Activated CD4-positive, alpha-beta T cell treated with anti-CD3 and anti-CD28 coated beads for 36 hours (primary cell): ENCODE data around the gene SMIM35. TPM values are rescaled to one million over a fixed set of nuclear protein-coding genes. Genes with fewer than 3 reads are reported as not detected.

Source experiments
- ATAC-seq: fragments of 200-7000 bp; cut with Tn5 transposase; one replicate; pipeline ENCODE4 v1.10.0; 2021; ENCODE audit warnings: mild to moderate bottlenecking, moderate library complexity
- CTCF ChIA-PET: fragments of 350-600 bp; sonication (Branson Sonifier 250); formaldehyde crosslinking; loops from one replicate; lab custom pipeline; 2021; ENCODE audit warnings: antibody characterized with exemption; lab: Charles Lee
- POLR2A ChIA-PET: fragments of 350-600 bp; sonication (Branson Sonifier 250); formaldehyde crosslinking; loops from one replicate; lab custom pipeline; 2021; ENCODE audit warnings: antibody characterized with exemption, inconsistent platforms; lab: Charles Lee
- DNase-seq: peaks from one replicate; pipeline ENCODE4 v3.0.0-alpha.2; 2020
- H3K27ac Mint-ChIP-seq: one replicate; pipeline ENCODE4 v1.8.0; 2021; ENCODE audit warnings: mixed read lengths
- H3K27me3 Mint-ChIP-seq: one replicate; pipeline ENCODE4 v1.8.0; 2021; ENCODE audit warnings: mixed read lengths
- H3K36me3 Mint-ChIP-seq: one replicate; pipeline ENCODE4 v1.8.0; 2021; ENCODE audit warnings: low read depth, mixed read lengths
- H3K4me1 Mint-ChIP-seq: one replicate; pipeline ENCODE4 v1.8.0; 2021; ENCODE audit warnings: mixed read lengths
- H3K4me3 Mint-ChIP-seq: one replicate; pipeline ENCODE4 v1.8.0; 2021; ENCODE audit warnings: mild to moderate bottlenecking, moderate library complexity, mixed read lengths
- H3K9me3 Mint-ChIP-seq: one replicate; pipeline ENCODE4 v1.8.0; 2021; ENCODE audit warnings: low read depth, mixed read lengths
- intact Hi-C, 2 experiments: fragments of 100-400 bp; cut with DNase I in 1 of 2; cut with micrococcal nuclease in 1 of 2; formaldehyde crosslinking; loops; one replicate each; pipeline versions ENCODE4 v1.14.2 to v1.15.1; 2022 to 2024; cut with DNase I, micrococcal nuclease
- total RNA-seq, 2 experiments: library from RNA; stranded (reverse); gene quantifications; one replicate each; pipeline ENCODE4 v1.2.3, GENCODE V29; 2021

Gene SMIM35
- total RNA-seq, 2 experiments from 2014 or later, result 0.09 TPM; not detected in 1

- intact Hi-C loops, result loop anchor here in 1 of 2 experiments (10.0 kb wide), 1 partner anchor 299 kb away; the partner anchor contains the start of gene CD3E
- POLR2A ChIA-PET, result no interaction called here
Observed at GRCh38 chr11:118006153-118006534, 80.6 kb downstream of the SMIM35 start.

DNA sequence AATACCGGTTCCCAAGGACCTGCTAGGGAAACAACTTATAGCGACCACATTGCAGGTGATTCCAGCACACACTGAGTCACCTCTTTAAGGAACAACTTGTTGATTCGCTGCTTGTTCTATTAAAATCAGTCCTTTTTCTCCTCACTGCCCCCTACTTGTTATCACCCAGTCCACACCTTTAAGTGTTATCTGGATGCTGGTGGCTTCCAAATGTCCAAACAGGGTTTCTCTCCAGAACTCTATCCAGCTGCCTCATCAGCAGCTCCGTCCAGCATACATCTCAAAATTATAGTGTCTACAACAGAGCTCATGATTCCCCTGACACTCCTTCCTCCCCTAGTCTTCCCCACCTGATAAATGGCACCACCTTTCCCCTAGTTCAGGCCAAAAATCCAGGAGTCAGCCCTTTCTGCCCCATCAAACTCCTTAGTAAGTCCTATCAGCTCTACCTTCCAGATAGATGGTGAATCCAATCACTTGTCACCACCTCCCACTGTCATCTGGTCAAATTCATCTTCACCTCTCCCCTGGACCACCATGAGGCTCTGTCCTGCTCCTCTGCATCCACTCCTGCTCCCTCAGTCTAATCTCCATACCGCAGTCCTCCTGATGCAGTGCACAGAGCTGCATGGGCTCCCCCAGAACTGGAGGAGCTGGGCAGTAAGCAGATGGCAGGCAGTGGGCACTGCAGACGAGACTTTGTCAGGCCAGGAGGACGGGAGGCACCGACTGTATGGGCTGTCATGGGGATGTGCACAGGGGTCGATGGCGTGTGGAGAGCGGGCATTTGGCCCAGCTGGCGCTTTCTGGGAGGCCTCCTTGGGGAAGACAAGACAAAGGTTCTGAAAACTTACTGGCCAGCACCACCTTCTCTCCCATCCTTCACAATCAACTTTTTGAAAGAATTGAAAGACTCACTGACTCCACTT is 81.3 kb downstream of the SMIM35 start:
- H3K9me3 Mint-ChIP-seq, result peaks cover 9% of the 10 kb centered on the region
- no peak overlapping the region for H3K4me3 Mint-ChIP-seq
- peaks cover 25% of the 10 kb centered on the region for H3K36me3 Mint-ChIP-seq
- DNase-seq (no peak), ATAC-seq (no peak)
- ChIA-PET POLR2A (interaction anchor here (0.6 to 1.1 kb wide), 3 partner anchors 9 to 21 kb away, joined by 3 to 5 read pairs (median 5); partner anchors contain the start of gene IL10RA), CTCF (interaction anchor here (0.6 to 1.6 kb wide), 4 partner anchors 16 to 54 kb away, joined by 3 to 6 read pairs (median 4); no protein-coding TSS in a partner anchor)
- intact Hi-C loops, result loop anchor here in 1 of 2 experiments (10.0 kb wide), 1 partner anchor 299 kb away; the partner anchor contains the start of gene CD3E
- H3K4me1 Mint-ChIP-seq, result peaks cover 95% of the 10 kb centered on the region
- no peaks in the 10 kb centered on the region for H3K27me3 Mint-ChIP-seq
- H3K27ac Mint-ChIP-seq, result peak overlapping the region; percentile 97

More at GRCh38 chr11:118006153-118006534, 80.6 kb downstream of the SMIM35 start:
- Mint-ChIP-seq H3K4me1 (peaks cover 90% of the 10 kb centered on the region), H3K4me3 (no peak overlapping the region), H3K27me3 (no peaks in the 10 kb centered on the region), H3K36me3 (peaks cover 21% of the 10 kb centered on the region), H3K9me3 (peaks cover 9% of the 10 kb centered on the region), H3K27ac (no peak overlapping the region)
- CTCF ChIA-PET, result interaction anchor here (0.6 to 1.4 kb wide), 2 partner anchors 15 to 23 kb away, joined by 3 read pairs; no protein-coding TSS in a partner anchor
- DNase-seq, result no peak
- ATAC-seq, result no peak

- Mint-ChIP-seq H3K27ac (peak overlapping the region; percentile 97), H3K4me3 (no peak overlapping the region)
- no peak for DNase-seq
Observed at GRCh38 chr11:118004543-118005223, 82.1 kb downstream of the SMIM35 start.

GRCh38 chr11:118003456-118003855 is 83.3 kb downstream of the SMIM35 start:
- H3K27ac Mint-ChIP-seq, result peak overlapping the region; percentile 97
- H3K36me3 Mint-ChIP-seq, result peaks cover 46% of the 10 kb centered on the region
- intact Hi-C loops, result loop anchor here (2.0 to 10.0 kb wide), 8 partner anchors 53 to 771 kb away; partner anchors contain the start of genes ARCN1 (in 1 of the 2), CD3E (in 1 of the 2), PCSK7 (in 1 of the 2) and RNF214 (in 1 of the 2)
- H3K4me1 Mint-ChIP-seq, result peaks cover 94% of the 10 kb centered on the region
- DNase-seq (no peak), ATAC-seq (no peak)
- ChIA-PET POLR2A (interaction anchor here (0.6 to 4.1 kb wide), 8 partner anchors 12 to 229 kb away, joined by 3 to 78 read pairs (median 4); partner anchors contain the start of gene IL10RA), CTCF (interaction anchor here (0.6 to 9.4 kb wide), 11 partner anchors 13 to 509 kb away, joined by 3 to 69 read pairs (median 5); partner anchors contain the start of gene IL10RA)
- H3K9me3 Mint-ChIP-seq, result peaks cover 9% of the 10 kb centered on the region
- H3K4me3 Mint-ChIP-seq, result peak overlapping the region; percentile 27
- no peaks in the 10 kb centered on the region for H3K27me3 Mint-ChIP-seq

More at GRCh38 chr11:118004543-118005223, 82.1 kb downstream of the SMIM35 start:
- ChIA-PET CTCF (interaction anchor here (0.7 to 1.6 kb wide), 5 partner anchors 16 to 53 kb away, joined by 3 to 6 read pairs (median 4); no protein-coding TSS in a partner anchor), POLR2A (interaction anchor here (0.6 to 1.1 kb wide), 3 partner anchors 8 to 20 kb away, joined by 3 to 5 read pairs (median 5); partner anchors contain the start of gene IL10RA)
- H3K9me3 Mint-ChIP-seq, result peaks cover 9% of the 10 kb centered on the region
- intact Hi-C loops, result loop anchor here (5.0 to 10.0 kb wide), 5 partner anchors 187 to 772 kb away; partner anchors contain the start of genes ARCN1 (in 1 of the 2), CD3E (in 1 of the 2), PCSK7 (in 1 of the 2) and RNF214 (in 1 of the 2)
- H3K4me1 Mint-ChIP-seq, result peaks cover 98% of the 10 kb centered on the region
- H3K27me3 Mint-ChIP-seq, result no peaks in the 10 kb centered on the region
- ATAC-seq, result no peak
- peaks cover 33% of the 10 kb centered on the region for H3K36me3 Mint-ChIP-seq

DNA sequence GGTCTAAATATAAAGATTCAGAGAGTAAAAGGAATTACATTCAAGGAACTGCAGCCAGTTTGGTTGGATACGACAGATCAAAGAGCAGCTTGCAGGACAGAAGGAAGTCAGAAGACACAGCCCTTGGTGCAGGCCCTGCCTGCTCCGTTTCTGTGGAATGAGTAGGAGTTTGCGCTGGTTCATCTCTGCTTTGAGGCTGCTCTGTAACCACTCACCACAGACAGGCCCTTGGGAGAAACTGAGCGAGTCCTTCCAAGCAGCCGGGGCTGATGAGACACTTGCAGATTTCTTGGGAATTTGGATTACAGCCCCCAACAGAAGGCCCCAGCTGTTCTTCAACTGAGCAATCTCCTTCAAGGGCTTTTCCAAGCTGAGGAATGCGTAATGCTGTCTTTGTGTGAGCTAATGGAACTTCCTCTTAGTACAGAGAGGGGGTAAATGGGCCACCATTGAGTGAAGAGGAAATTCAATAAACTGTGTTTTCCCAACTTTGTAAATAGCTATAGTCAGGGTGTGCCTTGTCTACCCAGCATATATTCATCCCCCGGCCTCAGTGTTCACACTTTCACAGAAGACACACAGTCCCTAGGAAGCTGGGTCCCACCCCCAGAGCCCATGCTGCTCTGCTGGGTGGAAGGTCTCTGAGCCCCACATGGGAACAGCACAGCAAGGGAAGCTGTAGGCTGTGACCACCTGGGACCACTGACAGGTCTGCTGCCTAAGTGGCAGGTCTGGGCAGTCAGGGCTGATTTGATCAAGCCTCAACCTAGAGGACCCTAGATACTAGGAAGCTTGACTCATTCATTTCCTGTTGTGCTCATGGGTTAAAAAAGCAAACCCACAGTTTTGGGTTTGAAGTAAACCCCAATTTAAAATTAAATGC is 84.0 kb downstream of the SMIM35 start:
- Mint-ChIP-seq H3K27ac (peak overlapping the region; percentile 97), H3K9me3 (peaks cover 9% of the 10 kb centered on the region), H3K4me1 (peaks cover 94% of the 10 kb centered on the region), H3K27me3 (no peaks in the 10 kb centered on the region), H3K4me3 (peak overlapping the region; percentile 38), H3K36me3 (peaks cover 52% of the 10 kb centered on the region)
- POLR2A ChIA-PET, result interaction anchor here (0.6 to 4.1 kb wide), 13 partner anchors 10 to 230 kb away, joined by 3 to 78 read pairs (median 3); partner anchors contain the start of gene IL10RA
- peak; percentile 85 for DNase-seq
- intact Hi-C loops, result loop anchor here (1.0 to 10.0 kb wide), 12 partner anchors 15 to 770 kb away; partner anchors contain the start of genes ARCN1 (in 1 of the 2), CD3E (in 1 of the 2), PCSK7 (in 1 of the 2) and RNF214 (in 1 of the 2)
- CTCF ChIA-PET, result interaction anchor here (0.6 to 9.4 kb wide), 15 partner anchors 13 to 307 kb away, joined by 3 to 69 read pairs (median 5); partner anchors contain the start of gene IL10RA
- peak; percentile 67 for ATAC-seq

DNA sequence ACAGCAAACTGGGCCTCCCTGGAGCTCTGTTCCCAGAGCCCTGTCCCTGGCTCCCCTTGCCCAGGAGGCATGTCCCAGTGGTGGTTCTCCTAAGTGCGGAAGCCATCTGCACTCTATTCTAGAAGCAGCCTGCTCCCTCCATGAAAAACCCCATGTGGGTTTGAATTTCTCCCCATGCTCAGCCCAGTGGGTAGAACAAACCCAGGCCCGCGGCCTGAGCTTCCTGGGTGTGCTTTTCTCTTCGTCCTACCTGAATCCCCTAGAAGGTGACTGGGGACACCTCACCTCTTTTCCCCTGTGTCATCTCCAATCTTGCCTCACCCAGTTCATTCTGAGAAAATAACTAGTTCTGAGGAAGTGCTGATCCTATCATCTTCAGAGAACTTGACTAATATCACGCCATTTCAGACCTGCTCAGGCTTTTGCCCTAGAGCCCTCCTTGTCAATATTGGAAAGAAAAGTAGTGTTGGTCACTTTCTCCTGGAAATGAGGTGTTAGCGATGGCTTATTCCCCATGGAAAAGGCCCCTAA is 84.7 kb downstream of the SMIM35 start:
- H3K27ac Mint-ChIP-seq, result peak overlapping the region; percentile 97
- ChIA-PET CTCF (interaction anchor here (0.7 to 9.4 kb wide), 14 partner anchors 15 to 287 kb away, joined by 3 to 69 read pairs (median 4); partner anchors contain the start of gene IL10RA), POLR2A (interaction anchor here (0.6 to 4.1 kb wide), 14 partner anchors 9 to 187 kb away, joined by 3 to 78 read pairs (median 4); partner anchors contain the start of gene IL10RA)
- ATAC-seq, result peak; percentile 66
- H3K9me3 Mint-ChIP-seq, result peaks cover 13% of the 10 kb centered on the region
- H3K4me3 Mint-ChIP-seq, result peak overlapping the region; percentile 38
- peak; percentile 79 for DNase-seq
- no peaks in the 10 kb centered on the region for H3K27me3 Mint-ChIP-seq
- H3K36me3 Mint-ChIP-seq, result peaks cover 59% of the 10 kb centered on the region
- intact Hi-C loops, result loop anchor here (1.0 to 10.0 kb wide), 12 partner anchors 15 to 770 kb away; partner anchors contain the start of genes ARCN1 (in 1 of the 2), CD3E (in 1 of the 2), PCSK7 (in 1 of the 2) and RNF214 (in 1 of the 2)
- peaks cover 94% of the 10 kb centered on the region for H3K4me1 Mint-ChIP-seq

DNA sequence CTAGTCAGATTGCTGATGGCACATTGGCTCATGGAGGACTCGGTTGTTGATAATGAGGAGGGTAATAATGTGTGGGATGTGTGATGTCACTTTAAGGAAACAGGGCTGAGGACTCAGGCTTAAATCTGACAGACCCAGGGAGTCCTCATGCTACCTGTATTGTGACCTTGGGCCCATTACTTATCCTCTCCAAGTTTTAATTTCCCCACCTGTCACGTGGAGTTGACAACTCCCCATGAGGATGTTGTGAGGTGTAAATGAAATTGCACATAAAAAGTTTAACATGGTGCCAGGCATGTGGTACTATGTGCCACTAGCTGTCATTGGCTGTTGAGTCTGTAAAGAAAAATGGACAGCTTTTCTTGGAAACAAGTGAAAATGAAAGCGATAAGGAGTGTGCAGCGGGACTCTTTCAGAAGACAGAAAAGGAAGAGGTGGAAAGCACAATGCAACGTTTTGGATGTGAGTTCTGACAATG is 85.2 kb downstream of the SMIM35 start:
- ChIA-PET CTCF (interaction anchor here (0.7 to 9.4 kb wide), 11 partner anchors 15 to 194 kb away, joined by 3 to 69 read pairs (median 4); partner anchors contain the start of gene IL10RA), POLR2A (interaction anchor here (0.5 to 4.1 kb wide), 15 partner anchors 10 to 288 kb away, joined by 3 to 78 read pairs (median 5); partner anchors contain the start of gene IL10RA)
- Mint-ChIP-seq H3K9me3 (peaks cover 13% of the 10 kb centered on the region), H3K27ac (peak overlapping the region; percentile 97), H3K4me3 (peak overlapping the region; percentile 38), H3K27me3 (no peaks in the 10 kb centered on the region), H3K4me1 (peaks cover 94% of the 10 kb centered on the region), H3K36me3 (peaks cover 65% of the 10 kb centered on the region)
- ATAC-seq (peak; percentile 37), DNase-seq (peak; percentile 52)
- intact Hi-C loops, result loop anchor here (5.0 to 10.0 kb wide), 5 partner anchors 184 to 769 kb away; partner anchors contain the start of genes ARCN1 (in 1 of the 2), CD3E (in 1 of the 2), PCSK7 (in 1 of the 2) and RNF214 (in 1 of the 2)

DNA sequence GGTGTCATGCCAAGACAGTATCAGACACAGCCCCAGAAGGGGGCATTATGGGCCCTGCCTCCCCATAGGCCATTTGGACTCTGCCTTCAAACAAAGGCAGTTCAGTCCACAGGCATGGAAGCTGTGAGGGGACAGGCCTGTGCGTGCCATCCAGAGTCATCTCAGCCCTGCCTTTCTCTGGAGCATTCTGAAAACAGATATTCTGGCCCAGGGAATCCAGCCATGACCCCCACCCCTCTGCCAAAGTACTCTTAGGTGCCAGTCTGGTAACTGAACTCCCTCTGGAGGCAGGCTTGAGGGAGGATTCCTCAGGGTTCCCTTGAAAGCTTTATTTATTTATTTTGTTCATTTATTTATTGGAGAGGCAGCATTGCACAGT is 85.9 kb downstream of the SMIM35 start:
- ChIA-PET CTCF (interaction anchor here (0.7 to 9.4 kb wide), 11 partner anchors 14 to 198 kb away, joined by 3 to 69 read pairs (median 4); partner anchors contain the start of gene IL10RA), POLR2A (interaction anchor here (3.1 to 4.1 kb wide), 2 partner anchors 14 to 51 kb away, joined by 32 to 78 read pairs; partner anchors contain the start of gene IL10RA)
- intact Hi-C loops, result loop anchor here (5.0 to 10.0 kb wide), 5 partner anchors 184 to 769 kb away; partner anchors contain the start of genes ARCN1 (in 1 of the 2), CD3E (in 1 of the 2), PCSK7 (in 1 of the 2) and RNF214 (in 1 of the 2)
- H3K27ac Mint-ChIP-seq, result peak overlapping the region; percentile 97
- H3K36me3 Mint-ChIP-seq, result peaks cover 71% of the 10 kb centered on the region
- H3K4me1 Mint-ChIP-seq, result peaks cover 95% of the 10 kb centered on the region
- no peak overlapping the region for H3K4me3 Mint-ChIP-seq
- DNase-seq (no peak), ATAC-seq (no peak)
- no peaks in the 10 kb centered on the region for H3K27me3 Mint-ChIP-seq
- H3K9me3 Mint-ChIP-seq, result peaks cover 13% of the 10 kb centered on the region
